HG03342 (cell line): ENCODE results near the gene RWDD1.
"Not testable (repeated sequence)": the region's sequence is repeated elsewhere in the genome, so short reads cannot be mapped to it uniquely, and the experiment has no call there.

Source experiments
- ATAC-seq: cut with Tn5 transposase; IDR thresholded peaks from one replicate; pipeline ENCODE4 v1.9.1; 2021; ENCODE audit warnings: mild to moderate bottlenecking, moderate library complexity; ENCODE audit not compliant: unreplicated experiment

Gene RWDD1

GRCh38 chr6:116560130-116560529 lies 11.2 kb upstream of the RWDD1 start:
- ATAC-seq, result no peak

DNA sequence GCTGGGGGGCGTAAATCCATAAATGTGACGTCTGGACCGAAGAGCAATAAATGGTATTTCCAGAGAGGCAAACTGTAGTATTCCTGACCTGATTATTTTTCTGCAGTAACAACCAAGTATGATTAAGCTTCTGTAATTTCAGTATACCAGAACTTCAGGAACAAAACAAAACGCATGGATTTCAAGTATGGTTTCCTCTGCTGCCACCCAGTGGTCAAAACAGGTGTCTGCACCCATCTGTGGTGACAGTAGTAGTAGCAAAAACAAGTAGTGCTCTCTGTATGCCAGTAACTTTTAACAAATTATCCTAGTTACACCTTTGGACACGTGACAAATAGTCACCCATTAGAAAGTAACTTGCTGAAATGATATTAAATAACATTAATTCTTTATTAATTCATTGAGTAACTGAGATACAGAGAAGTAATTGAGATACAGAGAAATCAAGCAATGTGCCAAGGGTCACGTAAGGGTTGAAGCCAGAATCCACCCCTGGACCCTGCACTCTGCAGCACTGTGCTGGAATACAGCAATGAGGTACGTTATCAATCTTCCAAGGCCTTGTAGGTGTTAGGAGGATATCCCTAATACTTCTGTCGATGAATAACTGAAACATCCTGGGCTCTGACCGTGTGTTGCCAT lies 9.8 kb upstream of the RWDD1 start:
- ATAC-seq, result peak; percentile 75

GRCh38 chr6:116562019-116562403 lies 9.3 kb upstream of the RWDD1 start:
- no peak for ATAC-seq

DNA sequence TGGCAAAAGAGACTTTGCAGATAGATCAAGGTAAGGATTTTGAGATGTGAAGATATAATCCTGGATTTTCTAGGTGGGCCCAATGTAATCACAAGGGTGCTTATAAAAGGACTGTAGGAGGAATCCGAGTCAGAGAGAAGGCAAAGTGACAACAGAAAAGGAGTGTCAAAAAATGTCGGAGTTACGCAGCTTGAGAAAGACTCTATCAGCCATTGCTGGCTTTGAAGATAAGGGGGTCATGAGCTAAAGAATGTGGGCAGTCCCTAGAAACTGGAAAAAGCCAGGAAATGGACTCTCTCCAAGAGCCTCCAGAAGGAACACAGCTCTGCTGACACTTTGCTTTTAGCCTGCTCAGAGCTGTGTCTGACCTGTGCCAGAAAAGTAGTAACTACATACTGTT lies 8.7 kb upstream of the RWDD1 start:
- no peak for ATAC-seq

GRCh38 chr6:116563830-116564229 lies 7.5 kb upstream of the RWDD1 start:
- ATAC-seq, result no peak

DNA sequence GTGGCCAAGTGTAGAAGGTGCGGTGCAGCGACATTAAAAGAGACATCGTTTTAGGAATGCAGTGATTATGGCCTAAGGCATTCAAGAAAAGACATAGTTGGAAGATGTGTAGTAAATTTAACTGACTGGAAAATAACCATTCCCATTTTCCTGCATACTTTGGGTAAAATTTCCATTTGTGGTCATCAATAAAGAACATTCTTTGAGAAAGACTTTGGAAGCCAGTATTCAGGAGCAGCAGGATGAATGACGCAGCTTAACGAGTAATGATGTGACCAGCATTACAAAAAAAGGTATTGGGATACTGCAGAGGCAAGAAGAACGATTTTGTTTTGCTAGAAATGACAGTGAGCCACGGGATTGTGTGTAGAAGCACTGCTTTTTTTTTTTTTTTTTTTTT lies 7.0 kb upstream of the RWDD1 start:
- no peak for ATAC-seq

GRCh38 chr6:116564921-116565872 lies 6.1 kb upstream of the RWDD1 start:
- ATAC-seq, result no peak

GRCh38 chr6:116568111-116568510 lies 3.2 kb upstream of the RWDD1 start:
- ATAC-seq, result no peak

DNA sequence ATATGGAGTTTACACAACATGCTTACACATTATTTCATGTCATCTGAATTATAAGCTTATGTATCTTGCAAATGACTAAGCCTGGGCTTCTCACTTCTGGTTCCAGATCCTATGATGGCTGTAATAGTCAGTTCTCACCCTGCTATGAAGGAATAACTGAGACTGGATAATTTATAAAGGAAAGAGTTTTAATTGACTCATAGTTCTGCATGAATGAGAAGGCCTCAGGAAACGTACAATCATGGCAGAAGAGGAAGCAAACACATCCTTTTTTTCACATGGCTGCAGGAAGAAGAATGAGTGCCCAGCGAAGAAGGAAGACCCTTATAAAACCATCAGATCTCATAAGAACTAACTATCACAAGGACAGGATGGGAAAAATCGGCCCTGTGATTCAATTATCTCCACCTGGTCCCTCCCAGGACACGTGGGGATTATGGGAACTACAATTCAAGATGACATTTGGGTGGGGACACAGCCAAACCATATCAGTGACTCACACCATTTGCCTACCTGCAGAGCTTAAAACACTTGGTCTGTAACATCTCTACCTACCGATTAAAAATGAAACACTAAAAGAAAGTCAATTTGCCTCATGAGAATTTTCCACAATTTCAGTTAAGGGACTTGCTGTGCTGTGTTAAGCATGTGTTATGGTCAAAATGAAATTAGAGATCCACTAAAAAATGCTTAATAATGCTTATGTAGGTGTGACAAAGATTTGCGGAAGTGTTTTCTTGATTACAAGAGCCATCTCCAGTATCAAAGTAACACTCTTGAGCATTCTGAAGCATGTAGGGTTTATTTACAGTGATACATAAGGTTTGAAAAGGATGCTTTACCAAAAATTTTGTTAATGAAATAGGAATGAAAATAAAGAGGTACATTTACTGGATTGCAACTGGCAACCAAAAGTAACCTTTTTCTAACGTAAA lies 2.2 kb upstream of the RWDD1 start:
- no peak for ATAC-seq

DNA sequence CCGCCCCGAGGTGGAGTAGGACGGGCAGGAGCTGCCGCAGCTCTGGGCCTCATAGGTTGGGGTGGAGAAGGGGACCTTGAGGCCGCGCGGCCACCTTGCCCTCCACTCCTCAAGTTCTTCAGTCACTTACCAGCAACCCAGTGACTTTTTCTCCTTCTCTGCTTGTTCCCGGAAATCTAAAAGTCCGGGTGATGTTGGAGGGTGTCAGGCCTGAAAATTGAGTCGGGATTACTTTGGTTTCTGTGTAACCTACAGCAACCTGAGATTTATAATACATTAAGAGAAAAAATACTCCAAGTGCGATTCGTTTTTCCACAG lies 338 bp downstream of the RWDD1 start:
- ATAC-seq, result no peak

DNA sequence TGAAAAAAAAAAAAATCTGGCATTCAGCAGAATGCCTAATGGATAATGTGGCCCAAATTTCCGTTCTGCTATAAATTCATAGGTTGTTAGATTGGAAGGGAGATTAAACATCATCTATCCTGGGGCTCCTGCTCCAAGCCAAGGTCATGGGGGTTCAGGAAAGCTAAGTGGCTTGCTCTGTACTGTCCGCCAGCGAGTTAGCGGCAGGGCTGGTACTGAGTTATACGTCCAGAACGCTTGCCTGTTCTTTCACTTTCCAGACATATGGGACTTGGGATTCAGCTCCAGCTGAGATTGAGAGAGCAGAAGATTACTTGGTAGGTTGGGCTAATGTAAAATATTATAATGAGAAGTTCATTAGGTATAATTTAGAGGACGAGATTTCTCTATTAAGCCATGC lies 858 bp downstream of the RWDD1 start:
- no peak for ATAC-seq

GRCh38 chr6:116575227-116575626 lies 3.9 kb downstream of the RWDD1 start:
- no peak for ATAC-seq

DNA sequence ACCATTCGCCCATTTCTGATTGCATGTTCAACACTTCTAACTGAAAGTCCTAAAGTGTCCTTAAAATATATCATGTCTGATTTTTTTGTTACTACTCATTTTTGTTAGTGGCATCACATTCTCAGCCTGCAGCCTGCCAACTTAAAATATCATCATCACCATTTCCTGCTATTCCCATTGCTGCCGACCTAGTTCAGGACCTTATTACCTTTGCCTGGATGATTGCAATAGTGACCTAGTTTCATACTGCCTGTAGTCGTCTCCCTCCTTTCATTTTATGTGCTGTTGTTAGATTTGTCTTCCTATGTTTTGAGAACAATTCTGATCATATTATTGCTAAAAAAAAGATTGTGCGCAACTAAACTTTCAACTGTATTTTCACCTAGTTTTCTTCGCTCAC lies 6.2 kb downstream of the RWDD1 start:
- ATAC-seq, result no peak

DNA sequence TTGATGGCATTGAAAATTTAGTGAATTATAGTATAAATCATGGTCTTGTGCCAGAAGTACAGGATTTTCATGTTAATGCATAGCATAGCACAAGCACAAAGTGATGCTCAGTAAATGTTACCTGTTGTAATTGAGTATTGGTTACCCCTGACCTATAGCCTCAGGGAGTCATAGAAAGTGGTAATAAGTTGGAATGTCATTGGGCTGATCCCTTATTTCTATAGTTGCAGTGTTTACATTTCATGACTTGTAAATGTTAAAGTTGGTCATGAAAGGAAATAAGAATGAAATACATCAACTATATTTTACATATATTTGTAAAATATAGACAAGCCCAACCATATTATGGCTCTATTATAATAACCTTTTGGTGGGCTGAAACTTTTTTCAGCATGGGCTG lies 7.0 kb downstream of the RWDD1 start:
- no peak for ATAC-seq

GRCh38 chr6:116579143-116579542 lies 7.8 kb downstream of the RWDD1 start:
- ATAC-seq, result no peak

DNA sequence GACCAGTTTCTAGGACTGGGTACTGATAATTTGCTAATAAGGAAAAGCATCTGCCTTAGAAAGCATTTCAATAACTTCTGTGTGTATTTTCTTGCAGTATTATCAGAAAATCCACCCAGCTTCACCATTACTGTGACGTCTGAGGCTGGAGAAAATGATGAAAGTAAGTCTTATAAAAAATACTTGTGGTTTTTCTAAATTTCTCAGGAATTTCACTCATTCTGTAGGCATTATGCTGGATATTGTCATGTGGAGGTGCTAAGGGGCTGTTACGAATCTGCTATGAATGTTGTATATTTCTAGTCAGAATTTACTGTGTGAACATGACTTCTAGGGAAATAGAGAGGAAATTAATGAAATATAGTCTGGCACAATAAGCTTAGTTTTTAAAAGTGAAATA lies 8.9 kb downstream of the RWDD1 start:
- no peak for ATAC-seq

GRCh38 chr6:116586276-116586675 lies 15.0 kb downstream of the RWDD1 start:
- no peak for ATAC-seq

GRCh38 chr6:116586738-116587137 lies 15.4 kb downstream of the RWDD1 start:
- no peak for ATAC-seq

- no peak for ATAC-seq
These were observed 23.9 kb downstream of the RWDD1 start for GRCh38 chr6:116595247-116595646.

GRCh38 chr6:116596815-116597214 lies 25.5 kb downstream of the RWDD1 start:
- no peak for ATAC-seq

DNA sequence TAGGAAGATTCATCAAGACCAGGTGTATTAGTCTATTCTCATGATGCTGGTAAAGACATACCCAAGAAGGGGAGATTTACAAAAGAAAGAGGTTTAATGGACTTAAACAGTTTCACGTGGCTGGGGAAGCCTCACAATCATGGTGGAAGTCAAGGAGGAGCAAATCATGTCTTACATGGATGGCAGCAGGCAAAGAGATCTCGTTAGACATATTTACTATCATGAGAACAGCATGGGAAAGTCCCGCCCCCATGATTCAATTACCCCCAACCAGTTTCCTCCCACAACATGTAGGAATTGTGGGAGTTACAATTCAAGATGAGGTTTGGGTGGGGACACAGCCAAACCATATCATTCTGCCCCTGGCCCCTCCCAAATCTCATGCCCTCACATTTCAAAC lies 32.6 kb downstream of the RWDD1 start:
- not testable (repeated sequence) for ATAC-seq
